GM12892 (cell line): ENCODE measurements around the gene H3-3A.

ENCODE experiments used
- DNase-seq: peaks from one replicate; pipeline ENCODE4 v3.0.0; 2011; ENCODE audit not compliant: insufficient read length
- FAIRE-seq: peaks from 2 replicates; lab custom pipeline; 2011; peaks lifted over from hg19 to GRCh38; lab: Jason Lieb, UNC
- POLR2A ChIP-seq: IDR thresholded peaks from 2 replicates; pipeline ENCODE4 v1.6.1; 2011; ENCODE audit warnings: low read depth, low read length, control low read depth
- POLR2AphosphoS5 ChIP-seq: IDR thresholded peaks from 2 replicates; pipeline ENCODE4 v1.6.1; 2011; ENCODE audit warnings: low read depth, low read length, control low read depth
- TAF1 ChIP-seq: IDR thresholded peaks from 2 replicates; pipeline ENCODE4 v1.6.1; 2011; ENCODE audit warnings: low read depth, mild to moderate bottlenecking, control low read depth, low read length, borderline replicate concordance

H3-3A gene

GRCh38 chr1:226092965-226093364 lies 30.4 kb downstream of the H3-3A start:
- TF ChIP-seq POLR2AphosphoS5, result no peak
- no peak for TF ChIP-seq TAF1
- TF ChIP-seq POLR2A, result no peak
- FAIRE-seq (no peak), DNase-seq (no peak)

- DNase-seq (no peak), FAIRE-seq (no peak)
- TF ChIP-seq POLR2AphosphoS5 (no peak), TAF1 (no peak), POLR2A (no peak)
Observed at GRCh38 chr1:226093621-226094020, 31.1 kb downstream of the H3-3A start.

- DNase-seq, result no peak
- no peak for FAIRE-seq
- TF ChIP-seq TAF1 (no peak), POLR2AphosphoS5 (no peak), POLR2A (no peak)
Observed at GRCh38 chr1:226094451-226094850, 31.9 kb downstream of the H3-3A start.

- TF ChIP-seq POLR2A (no peak), TAF1 (no peak), POLR2AphosphoS5 (no peak)
- DNase-seq, result no peak
- no peak for FAIRE-seq
Observed at GRCh38 chr1:226095286-226095685, 32.8 kb downstream of the H3-3A start.

- no peak for TF ChIP-seq POLR2AphosphoS5
- no peak for DNase-seq
Observed at GRCh38 chr1:226097866-226098625, 35.5 kb downstream of the H3-3A start.

GRCh38 chr1:226098870-226099835 lies 36.6 kb downstream of the H3-3A start:
- no peak for FAIRE-seq
- no peak for DNase-seq
- TF ChIP-seq POLR2A (no peak), POLR2AphosphoS5 (no peak), TAF1 (no peak)

More at GRCh38 chr1:226097866-226098625, 35.5 kb downstream of the H3-3A start:
- no peak for FAIRE-seq

GRCh38 chr1:226100436-226101391 lies 38.2 kb downstream of the H3-3A start:
- TF ChIP-seq TAF1 (no peak), POLR2A (no peak), POLR2AphosphoS5 (no peak)
- DNase-seq (peak; percentile 48), FAIRE-seq (peak; percentile 90)

- DNase-seq (no peak), FAIRE-seq (no peak)
- TF ChIP-seq POLR2AphosphoS5, result no peak
Observed at GRCh38 chr1:226104671-226105121, 42.2 kb downstream of the H3-3A start.

GRCh38 chr1:226107471-226108460 lies 45.2 kb downstream of the H3-3A start:
- FAIRE-seq (no peak), DNase-seq (no peak)
- TF ChIP-seq POLR2A (no peak), POLR2AphosphoS5 (no peak)

- TF ChIP-seq POLR2A (no peak), POLR2AphosphoS5 (no peak)
- FAIRE-seq, result no peak
- DNase-seq, result no peak
Observed at GRCh38 chr1:226108935-226109828, 46.7 kb downstream of the H3-3A start.
